Heart right ventricle (tissue), 16 donors: Measurements from ENCODE around the gene ASPSCR1. TPM values are rescaled to one million over a fixed set of nuclear protein-coding genes. Genes with fewer than 3 reads are reported as not detected.

Experiments used
- ATAC-seq, 8 donors: fragments of 200-7000 bp; cut with Tn5 transposase; one replicate each; pipeline ENCODE4 v1.9.1; 2020; ENCODE audit warnings: mild to moderate bottlenecking in 8 of 8, moderate library complexity in 8 of 8, moderate number of reproducible peaks in 1 of 8
- DNase-seq, 2 donors: peaks; one replicate each; pipeline ENCODE4 v3.0.0-alpha.2; 2020
- H3K27ac ChIP-seq, 10 donors: fragments of 200-600 bp; sonication (generic) in 2 of 10; one replicate each; pipeline versions ENCODE4 v1.5.0 to v1.8.0; 2020 to 2022; ENCODE audit warnings: mild to moderate bottlenecking in 3 of 10
- H3K27me3 ChIP-seq, 7 donors: fragments of 200-600 bp; one replicate each; pipeline ENCODE4 v1.8.0; 2021 to 2022; ENCODE audit warnings: mild to moderate bottlenecking in 2 of 7
- H3K36me3 ChIP-seq, 9 donors: fragments of 200-600 bp; sonication (generic) in 1 of 9; one replicate each; pipeline versions ENCODE4 v1.5.0 to v1.8.0; 2020 to 2022; ENCODE audit warnings: mild to moderate bottlenecking in 2 of 9
- H3K4me1 ChIP-seq, 9 donors: fragments of 200-600 bp; sonication (generic) in 1 of 9; one replicate each; pipeline versions ENCODE4 v1.5.0 to v1.8.0; 2020 to 2022; ENCODE audit warnings: mild to moderate bottlenecking in 4 of 9
- H3K4me3 ChIP-seq, 10 donors: fragments of 200-600 bp; sonication (generic) in 2 of 10; one replicate each; pipeline versions ENCODE4 v1.5.0 to v1.8.0; 2020 to 2022; ENCODE audit warnings: mild to moderate bottlenecking in 7 of 10, moderate library complexity in 2 of 10
- H3K9me3 ChIP-seq, 11 donors: fragments of 200-600 bp in 10 of 11; sonication (generic) in 2 of 11; one replicate each; pipeline versions ENCODE4 v1.5.0 to v1.8.0; 2013 to 2022; ENCODE audit warnings: mild to moderate bottlenecking in 2 of 11, control low read depth in 1 of 11, moderate library complexity in 1 of 11
- CTCF ChIP-seq, 9 donors: fragments of 200-600 bp; sonication (generic) in 2 of 9; IDR thresholded peaks; one replicate each; pipeline versions ENCODE4 v1.5.0 to v1.8.0; 2021 to 2022; ENCODE audit warnings: antibody characterized with exemption in 9 of 9, mild to moderate bottlenecking in 5 of 9, moderate library complexity in 1 of 9
- WGBS, 2 donors: extraction: QIAGEN DNeasy Blood & Tissue Kit; methylation state at CpG; one replicate each; pipeline ENCODE4 v1.1.7; 2013; ENCODE audit warnings: inconsistent platforms in 1 of 2; 5-methylcytosine and 5-hydroxymethylcytosine counted together
- intact Hi-C, 10 donors: fragments of 100-400 bp; cut with DNase I; formaldehyde crosslinking; loops; one replicate each; pipeline versions ENCODE4 v1.11.1 to v1.14.2; 2022
- polyA plus RNA-seq, 2 donors: library from polyadenylated mRNA; stranded (reverse); fragments of 200-250 nt; gene quantifications; one replicate each; pipeline ENCODE4 v1.2.3, GENCODE V29; 2013
- total RNA-seq, 10 donors: library from RNA; stranded (reverse); fragmentation: NEBNext Ultra II Directional in 3 of 10; extraction: Animal tissue kit (Norgen Biotek cat#: 25700) in 3 of 10; gene quantifications; one replicate each; pipeline versions ENCODE4 v1.2.1 to v1.2.4, GENCODE V29; 2021 to 2023
- donor health status: Arrhythmogenic right ventricular cardiomyopathy.
- donor health status: ischemic (EF 13 %, LVEDD 7.1; RV severe dilation, severe dysfunction).
- donor health status: healthy with polysubstance abuse.
- donor health status: DM: no; HTN: yes; CAD: no.
- donor health status: DM: no; HTN: no; CAD: no.
- donor health status: ischemic (EF 25% LVEDD 6.9; RV normal size, moderate dysfunction).
- donor health status: ischemic (EF 25% LVEDD 5.7; RV mildly dilated, moderate dysfunction).
- donor health status: healthy.
- donor health status: DM: yes; HTN: yes; CAD: no.
- donor health status: Ischemic cardiomyopathy.
- donor health status: ischemic (EF 35%, LVEDD 5.7; RV mildly dilated, moderate dysfunction).
- donor health status: nonischemic (EF 11% LVEDD 7.7; RV severe dilation, severe dysfunction).
- donor health status: DM: yes; HTN: yes; CAD: no.
- donor health status: PGD.
- donor health status: ischemic (EF 29% LVEDD 5.4; RV normal size, mild dysfunction).
- donor health status: nonischemic (EF 23%, LVEDD 6.1; RV moderate dilation, normal function).

The ASPSCR1 gene
- total and polyA plus RNA-seq, 12 donors = 19.9 to 115 (median 25.1) TPM

GRCh38 chr17:82048571-82048971 lies 71.1 kb downstream of the ASPSCR1 start:
- intact Hi-C loops = loop anchor here in 1 of 10 donors (10.0 kb wide), 1 partner anchor 56 kb away; no protein-coding TSS in a partner anchor
- no peak overlapping the region for H3K4me3 ChIP-seq
- peaks cover 12 to 35% (median 27%) of the 10 kb centered on the region in 9 donors for H3K4me1 ChIP-seq
- ATAC-seq (no peak), DNase-seq (peak in 1 of 2 donors; percentile 8)
- H3K9me3 ChIP-seq = no peaks in the 10 kb centered on the region
- H3K27ac ChIP-seq = no peak overlapping the region
- no peak for TF ChIP-seq CTCF (IDR thresholded peaks at IDR 0.05)
- no peaks in the 10 kb centered on the region for H3K27me3 ChIP-seq
- 91 to 92% methylated on average over 19 to 20 of the region's 20 CpGs for WGBS, 2 donors
- peaks cover 0 to 42% (median 13%) of the 10 kb centered on the region in 9 donors for H3K36me3 ChIP-seq

GRCh38 chr17:82049106-82049505 lies 71.7 kb downstream of the ASPSCR1 start:
- TF ChIP-seq CTCF (IDR thresholded peaks at IDR 0.05) = no peak
- no peak overlapping the region for H3K27ac ChIP-seq
- DNase-seq (no peak), ATAC-seq (no peak)
- intact Hi-C loops = loop anchor here in 1 of 10 donors (10.0 kb wide), 1 partner anchor 56 kb away; no protein-coding TSS in a partner anchor
- no peaks in the 10 kb centered on the region for H3K9me3 ChIP-seq
- WGBS, 2 donors = 93% methylated on average over 8 of the region's 8 CpGs
- H3K4me1 ChIP-seq = peaks cover 12 to 39% (median 28%) of the 10 kb centered on the region in 9 donors
- H3K36me3 ChIP-seq = peaks cover 0 to 47% (median 18%) of the 10 kb centered on the region in 9 donors
- no peaks in the 10 kb centered on the region for H3K27me3 ChIP-seq
- no peak overlapping the region for H3K4me3 ChIP-seq

- H3K9me3 ChIP-seq = no peaks in the 10 kb centered on the region
- peaks cover 0 to 51% (median 18%) of the 10 kb centered on the region in 9 donors for H3K36me3 ChIP-seq
- no peak overlapping the region for H3K4me3 ChIP-seq
- peaks cover 12 to 39% (median 28%) of the 10 kb centered on the region in 9 donors for H3K4me1 ChIP-seq
- H3K27me3 ChIP-seq = no peaks in the 10 kb centered on the region
- TF ChIP-seq CTCF (IDR thresholded peaks at IDR 0.05) = no peak
- H3K27ac ChIP-seq = no peak overlapping the region
- peak in 1 of 8 donors; percentile 5 for ATAC-seq
- DNase-seq = peak in 1 of 2 donors; percentile 10
- WGBS, 2 donors = 97% methylated on average over 16 of the region's 16 CpGs
- intact Hi-C loops = loop anchor here in 1 of 10 donors (10.0 kb wide), 1 partner anchor 55 kb away; no protein-coding TSS in a partner anchor
Measured at GRCh38 chr17:82049521-82049971, 72.1 kb downstream of the ASPSCR1 start.

GRCh38 chr17:82050152-82050760 lies 72.8 kb downstream of the ASPSCR1 start:
- ATAC-seq (no peak), DNase-seq (peak in 1 of 2 donors; percentile 7)
- Histone ChIP-seq H3K27me3 (no peaks in the 10 kb centered on the region), H3K4me3 (peak overlapping the region in 9 of 10 donors; percentile 73 to 97 (median 86)), H3K27ac (peak overlapping the region in 4 of 10 donors; percentile 61 to 79 (median 70)), H3K4me1 (peaks cover 12 to 39% (median 28%) of the 10 kb centered on the region in 9 donors), H3K36me3 (peaks cover 0 to 58% (median 18%) of the 10 kb centered on the region in 9 donors), H3K9me3 (no peaks in the 10 kb centered on the region)
- intact Hi-C loops = loop anchor here in 1 of 10 donors (5.0 kb wide), 1 partner anchor 47 kb away; the partner anchor contains the start of gene FASN
- 90 to 91% methylated on average over 28 of the region's 28 CpGs for WGBS, 2 donors
- no peak for TF ChIP-seq CTCF (IDR thresholded peaks at IDR 0.05)
